HEK293 (cell line): ENCODE data around the gene PLEKHS1.

Experiments used
- CTCF ChIA-PET: fragments of 350-600 bp; formaldehyde crosslinking; extraction: SDS; loops from one replicate; lab custom pipeline; 2021; ENCODE audit warnings: antibody characterized with exemption; lab: Yijun Ruan, JAX
- POLR2A ChIA-PET: fragments of 300-600 bp; formaldehyde crosslinking; extraction: SDS; loops from one replicate; lab custom pipeline; 2020; ENCODE audit warnings: antibody characterized with exemption, inconsistent platforms; lab: Yijun Ruan, JAX
- H3K27ac ChIP-seq: fragments of 200-500 bp; sonication (Bioruptor generic); 2 replicates; pipeline ENCODE4 v1.5.1; 2014; ENCODE audit warnings: low read depth, low read length, control low read depth, inconsistent platforms; ENCODE audit errors: extremely low read depth
- H3K36me3 ChIP-seq, 2 experiments: fragments of 200-500 bp in 1 of 2; sonication (Bioruptor generic) in 1 of 2; 1 replicate in 1 of 2; 2 replicates in 1 of 2; pipeline ENCODE4 v1.5.1; 2014 to 2017; ENCODE audit warnings: inconsistent platforms in 2 of 2, low read length in 2 of 2; ENCODE audit not compliant: control insufficient read depth in 2 of 2, insufficient read depth in 1 of 2
- H3K4me1 ChIP-seq: fragments of 200-500 bp; sonication (Bioruptor generic); 2 replicates; pipeline ENCODE4 v1.5.1; 2014; ENCODE audit warnings: mild to moderate bottlenecking, low read length, inconsistent platforms; ENCODE audit not compliant: control insufficient read depth, insufficient read depth
- H3K4me3 ChIP-seq: 2 replicates; pipeline ENCODE4 v1.5.1; 2011; ENCODE audit warnings: low read depth, mild to moderate bottlenecking, control low read depth, low read length, moderate library complexity
- H3K9me3 ChIP-seq: fragments of 200-500 bp; sonication (Bioruptor generic); 2 replicates; pipeline ENCODE4 v1.5.1; 2014; ENCODE audit warnings: low read depth, low read length, inconsistent platforms; ENCODE audit not compliant: control insufficient read depth, insufficient read depth
- MZF1 ChIP-seq: fragments of 450-650 bp; formaldehyde crosslinking; IDR thresholded peaks from 2 replicates; pipeline ENCODE4 v1.5.1; 2017; ENCODE audit warnings: missing biosample characterization, missing genetic modification characterization, borderline replicate concordance
- WT1 ChIP-seq: fragments of 450-650 bp; formaldehyde crosslinking; IDR thresholded peaks from 2 replicates; pipeline ENCODE4 v1.5.1; 2016; ENCODE audit warnings: missing biosample characterization, missing genetic modification characterization
- ZBTB7A ChIP-seq: fragments of 450-650 bp; formaldehyde crosslinking; IDR thresholded peaks from 2 replicates; pipeline ENCODE4 v1.5.1; 2016; ENCODE audit warnings: low read depth, missing biosample characterization, missing genetic modification characterization
- ZNF175 ChIP-seq: fragments of 450-650 bp; formaldehyde crosslinking; IDR thresholded peaks from 2 replicates; pipeline ENCODE4 v1.5.1; 2016; ENCODE audit warnings: missing biosample characterization, missing genetic modification characterization
- ZNF530 ChIP-seq: fragments of 450-650 bp; formaldehyde crosslinking; IDR thresholded peaks from 2 replicates; pipeline ENCODE4 v1.5.1; 2016; ENCODE audit warnings: low read depth, missing biosample characterization, missing genetic modification characterization
- ZNF561 ChIP-seq: fragments of 450-650 bp; IDR thresholded peaks from 2 replicates; pipeline ENCODE4 v1.5.1; 2018; ENCODE audit warnings: missing biosample characterization, missing genetic modification characterization, borderline replicate concordance
- ZNF629 ChIP-seq: fragments of 450-650 bp; formaldehyde crosslinking; IDR thresholded peaks from 2 replicates; pipeline ENCODE4 v1.5.1; 2017; ENCODE audit warnings: missing biosample characterization, missing genetic modification characterization
- ZNF701 ChIP-seq: fragments of 450-650 bp; formaldehyde crosslinking; IDR thresholded peaks from 2 replicates; pipeline ENCODE4 v1.5.1; 2016; ENCODE audit warnings: missing biosample characterization, missing genetic modification characterization
- ZNF791 ChIP-seq: fragments of 450-650 bp; formaldehyde crosslinking; IDR thresholded peaks from 2 replicates; pipeline ENCODE4 v1.5.1; 2016; ENCODE audit warnings: missing biosample characterization, missing genetic modification characterization
- TF ChIP-seq, protein P1 (sequence below): fragments of 450-650 bp; formaldehyde crosslinking; IDR thresholded peaks from 2 replicates; pipeline ENCODE4 v1.5.1; 2016; ENCODE audit warnings: missing biosample characterization, missing genetic modification characterization, borderline replicate concordance
- TF ChIP-seq, protein P2 (sequence below): fragments of 450-650 bp; formaldehyde crosslinking; IDR thresholded peaks from 2 replicates; pipeline ENCODE4 v1.5.1; 2016; ENCODE audit warnings: missing biosample characterization, missing genetic modification characterization
- TF ChIP-seq, protein P3 (sequence below): fragments of 450-650 bp; formaldehyde crosslinking; IDR thresholded peaks from 2 replicates; pipeline ENCODE4 v1.5.1; 2016; ENCODE audit warnings: missing biosample characterization, missing genetic modification characterization
- TF ChIP-seq, protein P4 (sequence below): fragments of 450-650 bp; formaldehyde crosslinking; IDR thresholded peaks from 2 replicates; pipeline ENCODE4 v1.5.1; 2016; ENCODE audit warnings: missing biosample characterization, missing genetic modification characterization
- TF ChIP-seq, protein P5 (sequence below): fragments of 450-650 bp; IDR thresholded peaks from 2 replicates; pipeline ENCODE4 v1.5.1; 2018; ENCODE audit warnings: missing biosample characterization, mild to moderate bottlenecking, missing genetic modification characterization
- TF ChIP-seq, protein P6 (sequence below): fragments of 450-650 bp; formaldehyde crosslinking; IDR thresholded peaks from 2 replicates; pipeline ENCODE4 v1.5.1; 2016; ENCODE audit warnings: missing biosample characterization, missing genetic modification characterization

PLEKHS1 gene

DNA sequence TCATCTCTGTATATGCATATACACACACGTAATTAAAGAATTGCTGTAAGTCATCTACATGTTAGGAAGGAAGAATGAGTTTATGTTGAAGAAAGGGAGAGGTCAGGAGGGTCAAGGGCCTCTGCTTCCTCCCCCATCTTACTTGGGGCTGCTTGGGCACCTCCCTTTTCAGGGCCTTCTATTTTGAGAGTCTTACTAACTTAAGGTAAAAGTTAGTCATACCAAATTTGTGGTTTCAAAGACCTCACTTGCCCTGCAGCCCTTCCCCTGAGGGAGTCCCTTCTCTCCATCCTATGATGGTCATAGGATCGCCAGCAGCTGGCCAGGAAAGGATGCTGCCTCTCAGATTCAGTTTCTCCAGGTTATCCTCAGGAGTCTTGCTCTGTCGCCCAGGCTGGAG, 2.6 kb downstream of the PLEKHS1 start (continued):
- TF ChIP-seq, protein P1, sequence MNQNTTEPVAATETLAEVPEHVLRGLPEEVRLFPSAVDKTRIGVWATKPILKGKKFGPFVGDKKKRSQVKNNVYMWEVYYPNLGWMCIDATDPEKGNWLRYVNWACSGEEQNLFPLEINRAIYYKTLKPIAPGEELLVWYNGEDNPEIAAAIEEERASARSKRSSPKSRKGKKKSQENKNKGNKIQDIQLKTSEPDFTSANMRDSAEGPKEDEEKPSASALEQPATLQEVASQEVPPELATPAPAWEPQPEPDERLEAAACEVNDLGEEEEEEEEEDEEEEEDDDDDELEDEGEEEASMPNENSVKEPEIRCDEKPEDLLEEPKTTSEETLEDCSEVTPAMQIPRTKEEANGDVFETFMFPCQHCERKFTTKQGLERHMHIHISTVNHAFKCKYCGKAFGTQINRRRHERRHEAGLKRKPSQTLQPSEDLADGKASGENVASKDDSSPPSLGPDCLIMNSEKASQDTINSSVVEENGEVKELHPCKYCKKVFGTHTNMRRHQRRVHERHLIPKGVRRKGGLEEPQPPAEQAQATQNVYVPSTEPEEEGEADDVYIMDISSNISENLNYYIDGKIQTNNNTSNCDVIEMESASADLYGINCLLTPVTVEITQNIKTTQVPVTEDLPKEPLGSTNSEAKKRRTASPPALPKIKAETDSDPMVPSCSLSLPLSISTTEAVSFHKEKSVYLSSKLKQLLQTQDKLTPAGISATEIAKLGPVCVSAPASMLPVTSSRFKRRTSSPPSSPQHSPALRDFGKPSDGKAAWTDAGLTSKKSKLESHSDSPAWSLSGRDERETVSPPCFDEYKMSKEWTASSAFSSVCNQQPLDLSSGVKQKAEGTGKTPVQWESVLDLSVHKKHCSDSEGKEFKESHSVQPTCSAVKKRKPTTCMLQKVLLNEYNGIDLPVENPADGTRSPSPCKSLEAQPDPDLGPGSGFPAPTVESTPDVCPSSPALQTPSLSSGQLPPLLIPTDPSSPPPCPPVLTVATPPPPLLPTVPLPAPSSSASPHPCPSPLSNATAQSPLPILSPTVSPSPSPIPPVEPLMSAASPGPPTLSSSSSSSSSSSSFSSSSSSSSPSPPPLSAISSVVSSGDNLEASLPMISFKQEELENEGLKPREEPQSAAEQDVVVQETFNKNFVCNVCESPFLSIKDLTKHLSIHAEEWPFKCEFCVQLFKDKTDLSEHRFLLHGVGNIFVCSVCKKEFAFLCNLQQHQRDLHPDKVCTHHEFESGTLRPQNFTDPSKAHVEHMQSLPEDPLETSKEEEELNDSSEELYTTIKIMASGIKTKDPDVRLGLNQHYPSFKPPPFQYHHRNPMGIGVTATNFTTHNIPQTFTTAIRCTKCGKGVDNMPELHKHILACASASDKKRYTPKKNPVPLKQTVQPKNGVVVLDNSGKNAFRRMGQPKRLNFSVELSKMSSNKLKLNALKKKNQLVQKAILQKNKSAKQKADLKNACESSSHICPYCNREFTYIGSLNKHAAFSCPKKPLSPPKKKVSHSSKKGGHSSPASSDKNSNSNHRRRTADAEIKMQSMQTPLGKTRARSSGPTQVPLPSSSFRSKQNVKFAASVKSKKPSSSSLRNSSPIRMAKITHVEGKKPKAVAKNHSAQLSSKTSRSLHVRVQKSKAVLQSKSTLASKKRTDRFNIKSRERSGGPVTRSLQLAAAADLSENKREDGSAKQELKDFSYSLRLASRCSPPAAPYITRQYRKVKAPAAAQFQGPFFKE (tag by site-specific recombination) = no peak
- TF ChIP-seq, protein P2, sequence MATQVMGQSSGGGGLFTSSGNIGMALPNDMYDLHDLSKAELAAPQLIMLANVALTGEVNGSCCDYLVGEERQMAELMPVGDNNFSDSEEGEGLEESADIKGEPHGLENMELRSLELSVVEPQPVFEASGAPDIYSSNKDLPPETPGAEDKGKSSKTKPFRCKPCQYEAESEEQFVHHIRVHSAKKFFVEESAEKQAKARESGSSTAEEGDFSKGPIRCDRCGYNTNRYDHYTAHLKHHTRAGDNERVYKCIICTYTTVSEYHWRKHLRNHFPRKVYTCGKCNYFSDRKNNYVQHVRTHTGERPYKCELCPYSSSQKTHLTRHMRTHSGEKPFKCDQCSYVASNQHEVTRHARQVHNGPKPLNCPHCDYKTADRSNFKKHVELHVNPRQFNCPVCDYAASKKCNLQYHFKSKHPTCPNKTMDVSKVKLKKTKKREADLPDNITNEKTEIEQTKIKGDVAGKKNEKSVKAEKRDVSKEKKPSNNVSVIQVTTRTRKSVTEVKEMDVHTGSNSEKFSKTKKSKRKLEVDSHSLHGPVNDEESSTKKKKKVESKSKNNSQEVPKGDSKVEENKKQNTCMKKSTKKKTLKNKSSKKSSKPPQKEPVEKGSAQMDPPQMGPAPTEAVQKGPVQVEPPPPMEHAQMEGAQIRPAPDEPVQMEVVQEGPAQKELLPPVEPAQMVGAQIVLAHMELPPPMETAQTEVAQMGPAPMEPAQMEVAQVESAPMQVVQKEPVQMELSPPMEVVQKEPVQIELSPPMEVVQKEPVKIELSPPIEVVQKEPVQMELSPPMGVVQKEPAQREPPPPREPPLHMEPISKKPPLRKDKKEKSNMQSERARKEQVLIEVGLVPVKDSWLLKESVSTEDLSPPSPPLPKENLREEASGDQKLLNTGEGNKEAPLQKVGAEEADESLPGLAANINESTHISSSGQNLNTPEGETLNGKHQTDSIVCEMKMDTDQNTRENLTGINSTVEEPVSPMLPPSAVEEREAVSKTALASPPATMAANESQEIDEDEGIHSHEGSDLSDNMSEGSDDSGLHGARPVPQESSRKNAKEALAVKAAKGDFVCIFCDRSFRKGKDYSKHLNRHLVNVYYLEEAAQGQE (tag by site-specific recombination) = no peak
- TF ChIP-seq, protein P3, sequence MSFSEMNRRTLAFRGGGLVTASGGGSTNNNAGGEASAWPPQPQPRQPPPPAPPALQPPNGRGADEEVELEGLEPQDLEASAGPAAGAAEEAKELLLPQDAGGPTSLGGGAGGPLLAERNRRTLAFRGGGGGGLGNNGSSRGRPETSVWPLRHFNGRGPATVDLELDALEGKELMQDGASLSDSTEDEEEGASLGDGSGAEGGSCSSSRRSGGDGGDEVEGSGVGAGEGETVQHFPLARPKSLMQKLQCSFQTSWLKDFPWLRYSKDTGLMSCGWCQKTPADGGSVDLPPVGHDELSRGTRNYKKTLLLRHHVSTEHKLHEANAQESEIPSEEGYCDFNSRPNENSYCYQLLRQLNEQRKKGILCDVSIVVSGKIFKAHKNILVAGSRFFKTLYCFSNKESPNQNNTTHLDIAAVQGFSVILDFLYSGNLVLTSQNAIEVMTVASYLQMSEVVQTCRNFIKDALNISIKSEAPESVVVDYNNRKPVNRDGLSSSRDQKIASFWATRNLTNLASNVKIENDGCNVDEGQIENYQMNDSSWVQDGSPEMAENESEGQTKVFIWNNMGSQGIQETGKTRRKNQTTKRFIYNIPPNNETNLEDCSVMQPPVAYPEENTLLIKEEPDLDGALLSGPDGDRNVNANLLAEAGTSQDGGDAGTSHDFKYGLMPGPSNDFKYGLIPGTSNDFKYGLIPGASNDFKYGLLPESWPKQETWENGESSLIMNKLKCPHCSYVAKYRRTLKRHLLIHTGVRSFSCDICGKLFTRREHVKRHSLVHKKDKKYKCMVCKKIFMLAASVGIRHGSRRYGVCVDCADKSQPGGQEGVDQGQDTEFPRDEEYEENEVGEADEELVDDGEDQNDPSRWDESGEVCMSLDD (tag by site-specific recombination) = no peak
- TF ChIP-seq ZNF561 (tag by site-specific recombination) (no peak), ZNF629 (tag by site-specific recombination) (no peak), ZNF791 (tag by site-specific recombination) (no peak), MZF1 (no peak), ZNF701 (tag by site-specific recombination) (no peak)
- TF ChIP-seq, protein P4, sequence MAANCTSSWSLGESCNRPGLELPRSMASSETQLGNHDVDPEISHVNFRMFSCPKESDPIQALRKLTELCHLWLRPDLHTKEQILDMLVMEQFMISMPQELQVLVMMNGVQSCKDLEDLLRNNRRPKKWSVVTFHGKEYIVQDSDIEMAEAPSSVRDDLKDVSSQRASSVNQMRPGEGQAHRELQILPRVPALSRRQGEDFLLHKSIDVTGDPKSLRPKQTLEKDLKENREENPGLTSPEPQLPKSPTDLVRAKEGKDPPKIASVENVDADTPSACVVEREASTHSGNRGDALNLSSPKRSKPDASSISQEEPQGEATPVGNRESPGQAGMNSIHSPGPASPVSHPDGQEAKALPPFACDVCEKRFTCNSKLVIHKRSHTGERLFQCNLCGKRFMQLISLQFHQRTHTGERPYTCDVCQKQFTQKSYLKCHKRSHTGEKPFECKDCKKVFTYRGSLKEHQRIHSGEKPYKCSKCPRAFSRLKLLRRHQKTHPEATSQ = no peak
- TF ChIP-seq, protein P5, sequence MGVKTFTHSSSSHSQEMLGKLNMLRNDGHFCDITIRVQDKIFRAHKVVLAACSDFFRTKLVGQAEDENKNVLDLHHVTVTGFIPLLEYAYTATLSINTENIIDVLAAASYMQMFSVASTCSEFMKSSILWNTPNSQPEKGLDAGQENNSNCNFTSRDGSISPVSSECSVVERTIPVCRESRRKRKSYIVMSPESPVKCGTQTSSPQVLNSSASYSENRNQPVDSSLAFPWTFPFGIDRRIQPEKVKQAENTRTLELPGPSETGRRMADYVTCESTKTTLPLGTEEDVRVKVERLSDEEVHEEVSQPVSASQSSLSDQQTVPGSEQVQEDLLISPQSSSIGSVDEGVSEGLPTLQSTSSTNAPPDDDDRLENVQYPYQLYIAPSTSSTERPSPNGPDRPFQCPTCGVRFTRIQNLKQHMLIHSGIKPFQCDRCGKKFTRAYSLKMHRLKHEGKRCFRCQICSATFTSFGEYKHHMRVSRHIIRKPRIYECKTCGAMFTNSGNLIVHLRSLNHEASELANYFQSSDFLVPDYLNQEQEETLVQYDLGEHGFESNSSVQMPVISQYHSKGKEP (tag by site-specific recombination) = no peak

DNA sequence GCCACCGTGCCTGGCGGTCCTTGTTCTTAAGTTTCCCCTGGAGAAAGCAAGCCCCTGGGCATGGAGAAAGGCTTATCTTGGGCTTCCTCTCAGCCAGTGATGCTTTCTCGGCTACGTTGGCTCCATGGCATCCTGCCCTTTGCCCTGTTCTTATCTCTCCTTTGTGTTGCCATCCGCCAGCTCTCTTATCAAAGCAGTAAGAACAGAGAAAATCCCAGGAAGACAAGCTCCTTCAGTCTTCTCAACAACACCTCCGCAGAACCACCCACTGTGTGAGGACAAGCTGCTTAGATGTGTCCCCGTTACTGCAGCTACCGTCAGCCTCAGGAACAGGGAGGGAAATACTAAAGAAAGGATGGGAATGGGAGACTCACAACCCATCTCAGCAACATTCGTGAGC, 3.3 kb downstream of the PLEKHS1 start:
- Histone ChIP-seq H3K4me3 (no peak overlapping the region), H3K27ac (no peak overlapping the region), H3K4me1 (no peaks in the 10 kb centered on the region), H3K9me3 (no peaks in the 10 kb centered on the region), H3K36me3 (no peaks in the 10 kb centered on the region)
- no peak for TF ChIP-seq ZBTB7A
- TF ChIP-seq WT1 = no peak
- TF ChIP-seq, protein P6, sequence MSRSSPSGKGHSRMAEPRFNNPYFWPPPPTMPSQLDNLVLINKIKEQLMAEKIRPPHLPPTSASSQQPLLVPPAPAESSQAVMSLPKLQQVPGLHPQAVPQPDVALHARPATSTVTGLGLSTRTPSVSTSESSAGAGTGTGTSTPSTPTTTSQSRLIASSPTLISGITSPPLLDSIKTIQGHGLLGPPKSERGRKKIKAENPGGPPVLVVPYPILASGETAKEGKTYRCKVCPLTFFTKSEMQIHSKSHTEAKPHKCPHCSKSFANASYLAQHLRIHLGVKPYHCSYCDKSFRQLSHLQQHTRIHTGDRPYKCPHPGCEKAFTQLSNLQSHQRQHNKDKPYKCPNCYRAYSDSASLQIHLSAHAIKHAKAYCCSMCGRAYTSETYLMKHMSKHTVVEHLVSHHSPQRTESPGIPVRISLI (tag by site-specific recombination) = no peak
- no peak for TF ChIP-seq ZNF530 (tag by site-specific recombination)
- TF ChIP-seq ZNF175 (tag by site-specific recombination) = no peak
- no peak for TF ChIP-seq ZNF561 (tag by site-specific recombination)
- POLR2A ChIA-PET = no interaction called here
- CTCF ChIA-PET = interaction anchor here (0.8 kb wide), 1 partner anchor 19 kb away, joined by 3 read pairs; no protein-coding TSS in a partner anchor
